ENCODE measurements around the gene CCR4.

- TF ChIP-seq CTCF (conservative IDR thresholded peaks at IDR 0.05 in 1 of 2, IDR thresholded peaks at IDR 0.05 in 1 of 2; ENCODE audit: low read depth in 1 of 2, low read length in 2 of 2) (no peak), EZH2 (IDR thresholded peaks at IDR 0.05; ENCODE audit: low read length, missing control alignments) (no peak)
These were observed 18.2 kb downstream of the CCR4 start for GRCh38 chr3:32969656-32970055.
